Right kidney (tissue), 9 donors: ENCODE measurements around the gene ZDHHC20.

ENCODE experiments used
- DNase-seq: peaks from one replicate; pipeline ENCODE4 v3.0.0-alpha.2; 2016
- long read RNA-seq, 8 donors: transcript quantifications; one replicate each; lab custom pipeline, GENCODE V29; 2026

Gene ZDHHC20
- long read RNA-seq, donor 1, partial matches to known transcripts = 0 of 1 reads
- long read RNA-seq, donor 1, other reads (novel, unspliced or antisense) = 0 of 1 reads
- long read RNA-seq, donor 2, full-length matches to known transcripts = 1 of 1 reads
- long read RNA-seq, donor 2, partial matches to known transcripts = 0 of 1 reads
- long read RNA-seq, donor 2, other reads (novel, unspliced or antisense) = 0 of 1 reads
- long read RNA-seq, donor 3 = 0 reads
- long read RNA-seq, donor 4, full-length matches to known transcripts = 4 of 4 reads
- long read RNA-seq, donor 4, partial matches to known transcripts = 0 of 4 reads
- long read RNA-seq, donor 4, other reads (novel, unspliced or antisense) = 0 of 4 reads
- long read RNA-seq, donor 5, full-length matches to known transcripts = 1 of 1 reads
- long read RNA-seq, donor 5, partial matches to known transcripts = 0 of 1 reads
- long read RNA-seq, donor 5, other reads (novel, unspliced or antisense) = 0 of 1 reads
- long read RNA-seq, donor 6, full-length matches to known transcripts = 4 of 4 reads
- long read RNA-seq, donor 6, partial matches to known transcripts = 0 of 4 reads
- long read RNA-seq, donor 6, other reads (novel, unspliced or antisense) = 0 of 4 reads
- long read RNA-seq, donor 7, full-length matches to known transcripts = 7 of 7 reads
- long read RNA-seq, donor 7, partial matches to known transcripts = 0 of 7 reads
- long read RNA-seq, donor 7, other reads (novel, unspliced or antisense) = 0 of 7 reads
- long read RNA-seq, donor 8 = 0 reads

- DNase-seq = peak; percentile 90
Observed at GRCh38 chr13:21458813-21459701, at the start of gene ZDHHC20. Gene ZDHHC20 (minus strand): TSS chr13:21459303. CDS start chr13:21459171, 132 bp downstream.

GRCh38 chr13:21504379-21504778 is 45.3 kb upstream of the ZDHHC20 start:
- DNase-seq = no peak

GRCh38 chr13:21501686-21502085 is 42.6 kb upstream of the ZDHHC20 start:
- no peak for DNase-seq

GRCh38 chr13:21486322-21486721 is 27.2 kb upstream of the ZDHHC20 start:
- DNase-seq = no peak

GRCh38 chr13:21483748-21484147 is 24.6 kb upstream of the ZDHHC20 start:
- no peak for DNase-seq

GRCh38 chr13:21481359-21481758 is 22.3 kb upstream of the ZDHHC20 start:
- DNase-seq = no peak

- peak; percentile 35 for DNase-seq
Observed at GRCh38 chr13:21478881-21479808, 20.0 kb upstream of the ZDHHC20 start.

GRCh38 chr13:21476893-21477472 is 17.9 kb upstream of the ZDHHC20 start:
- peak; percentile 75 for DNase-seq

- no peak for DNase-seq
Observed at GRCh38 chr13:21475115-21475514, 16.0 kb upstream of the ZDHHC20 start.

GRCh38 chr13:21470785-21471184 is 11.7 kb upstream of the ZDHHC20 start:
- no peak for DNase-seq

- DNase-seq = no peak
Observed at GRCh38 chr13:21466527-21466926, 7.4 kb upstream of the ZDHHC20 start.

GRCh38 chr13:21465710-21466160 is 6.6 kb upstream of the ZDHHC20 start:
- no peak for DNase-seq

GRCh38 chr13:21463424-21463823 is 4.3 kb upstream of the ZDHHC20 start:
- DNase-seq = no peak

- no peak for DNase-seq
Observed at GRCh38 chr13:21461131-21461530, 2.0 kb upstream of the ZDHHC20 start.

GRCh38 chr13:21458451-21458812 is 671 bp downstream of the ZDHHC20 start:
- DNase-seq = no peak

GRCh38 chr13:21453387-21454081 is 5.6 kb downstream of the ZDHHC20 start:
- no peak for DNase-seq

- no peak for DNase-seq
Observed at GRCh38 chr13:21450936-21451335, 8.2 kb downstream of the ZDHHC20 start.

- no peak for DNase-seq
Observed at GRCh38 chr13:21446656-21447055, 12.4 kb downstream of the ZDHHC20 start.

- no peak for DNase-seq
Observed at GRCh38 chr13:21445759-21446158, 13.3 kb downstream of the ZDHHC20 start.

- DNase-seq = no peak
Observed at GRCh38 chr13:21443171-21443570, 15.9 kb downstream of the ZDHHC20 start.
